ENCODE data around the gene PERCC1.

GRCh38 chr16:1456951-1457350 lies 26.1 kb downstream of the PERCC1 start:
- TF ChIP-seq CTCF (IDR thresholded peaks at IDR 0.05) (no peak), POLR2A (IDR thresholded peaks at IDR 0.05) (no peak)
